HepG2 (cell line): ENCODE measurements around the gene HEPACAM. TPM values are rescaled to one million over a fixed set of nuclear protein-coding genes. Genes with fewer than 3 reads are reported as not detected.

Source experiments
- ARID2 ChIP-seq: sonication (generic); formaldehyde crosslinking; IDR thresholded peaks from 2 replicates; pipeline ENCODE4 v1.8.1; 2022; ENCODE audit warnings: mild to moderate bottlenecking, missing genetic modification reagents, borderline replicate concordance
- ELF1 ChIP-seq: sonication (generic); formaldehyde crosslinking; IDR thresholded peaks from 2 replicates; pipeline ENCODE4 v1.4.0; 2020; ENCODE audit warnings: missing genetic modification reagents
- EZH2 ChIP-seq: conservative IDR thresholded peaks from 2 replicates; pipeline ENCODE4 v1.6.1; 2012; ENCODE audit warnings: mild to moderate bottlenecking, low read depth, low read length, moderate library complexity
- FOSL2 ChIP-seq: sonication (generic); formaldehyde crosslinking; IDR thresholded peaks from 2 replicates; pipeline ENCODE4 v1.4.0; 2020; ENCODE audit warnings: missing genetic modification reagents
- HOXA7 ChIP-seq: sonication (generic); formaldehyde crosslinking; IDR thresholded peaks from 2 replicates; pipeline ENCODE4 v1.8.1; 2022; ENCODE audit warnings: mild to moderate bottlenecking, missing genetic modification reagents, moderate library complexity
- SMARCE1 ChIP-seq: fragments of 450-650 bp; IDR thresholded peaks from 2 replicates; pipeline ENCODE4 v1.6.1; 2017; ENCODE audit warnings: borderline replicate concordance
- ZFP62 ChIP-seq: sonication (generic); formaldehyde crosslinking; IDR thresholded peaks from 2 replicates; pipeline ENCODE4 v1.4.0; 2020; ENCODE audit warnings: missing genetic modification reagents
- ZFP82 ChIP-seq: sonication (generic); formaldehyde crosslinking; IDR thresholded peaks from 2 replicates; pipeline ENCODE4 v1.5.1; 2020; ENCODE audit warnings: mild to moderate bottlenecking, missing genetic modification reagents, borderline replicate concordance
- ZNF326 ChIP-seq: sonication (generic); formaldehyde crosslinking; IDR thresholded peaks from 2 replicates; pipeline ENCODE4 v1.4.0; 2020; ENCODE audit warnings: missing genetic modification reagents, borderline replicate concordance
- ZNF550 ChIP-seq: sonication (generic); formaldehyde crosslinking; IDR thresholded peaks from 2 replicates; pipeline ENCODE4 v1.4.0; 2020; ENCODE audit warnings: mild to moderate bottlenecking, missing genetic modification reagents, borderline replicate concordance
- ZNF709 ChIP-seq: sonication (generic); formaldehyde crosslinking; IDR thresholded peaks from 2 replicates; pipeline ENCODE4 v1.5.0; 2020; ENCODE audit warnings: mild to moderate bottlenecking, missing genetic modification reagents
- ZNF776 ChIP-seq: sonication (generic); formaldehyde crosslinking; IDR thresholded peaks from 2 replicates; pipeline ENCODE4 v1.4.0; 2020; ENCODE audit warnings: mild to moderate bottlenecking, missing genetic modification reagents
- polyA plus RNA-seq, 8 experiments: library from polyadenylated mRNA; depleted of rRNA in 3 of 8; stranded (reverse) in 7 of 8; unstranded in 1 of 8; fragments of >200 nt; fragmentation: Illumina TruSeq in 4 of 8; extraction: Trizol in 4 of 8; gene quantifications; 2 replicates each; pipeline versions ENCODE4 v1.2.1 to v1.2.3, GENCODE V29; 2011 to 2016; ENCODE audit warnings: low read depth in 4 of 8, missing spikeins in 1 of 8, mixed read lengths in 1 of 8; ENCODE audit not compliant: insufficient read depth in 1 of 8
- total RNA-seq, 5 experiments: library from RNA; depleted of rRNA; stranded (reverse); fragments of >200 nt; fragmentation: Illumina TruSeq; extraction: Trizol; gene quantifications; 2 replicates each; pipeline ENCODE4 v1.2.3, GENCODE V29; 2016; ENCODE audit warnings: low read depth in 1 of 5
- TF ChIP-seq, protein P1 (sequence below), 2 experiments: sonication (generic) in 1 of 2; formaldehyde crosslinking in 1 of 2; IDR thresholded peaks; 2 replicates each; pipeline versions ENCODE4 v1.5.1 to v1.6.1; 2011 to 2020; ENCODE audit warnings: borderline replicate concordance in 1 of 2, low read depth in 1 of 2, low read length in 1 of 2, mild to moderate bottlenecking in 1 of 2, missing genetic modification reagents in 1 of 2, moderate library complexity in 1 of 2
- TF ChIP-seq, protein P2 (sequence below): sonication (generic); formaldehyde crosslinking; IDR thresholded peaks from 2 replicates; pipeline ENCODE4 v1.8.1; 2023; ENCODE audit warnings: mild to moderate bottlenecking, missing genetic modification reagents, borderline replicate concordance
- TF ChIP-seq, protein P3 (sequence below): sonication (generic); formaldehyde crosslinking; IDR thresholded peaks from 2 replicates; pipeline ENCODE4 v1.4.0; 2020; ENCODE audit warnings: mild to moderate bottlenecking, missing genetic modification reagents
- TF ChIP-seq, protein P4 (sequence below): sonication (generic); formaldehyde crosslinking; IDR thresholded peaks from 2 replicates; pipeline ENCODE4 v1.8.0; 2022; ENCODE audit warnings: mild to moderate bottlenecking, missing genetic modification reagents, borderline replicate concordance

Gene HEPACAM
- total and polyA plus RNA-seq, 2 of the 13 experiments (the other 11 are each of a cell fraction or from before 2014, with no cell fraction given) = 66.9 to 121 TPM

DNA sequence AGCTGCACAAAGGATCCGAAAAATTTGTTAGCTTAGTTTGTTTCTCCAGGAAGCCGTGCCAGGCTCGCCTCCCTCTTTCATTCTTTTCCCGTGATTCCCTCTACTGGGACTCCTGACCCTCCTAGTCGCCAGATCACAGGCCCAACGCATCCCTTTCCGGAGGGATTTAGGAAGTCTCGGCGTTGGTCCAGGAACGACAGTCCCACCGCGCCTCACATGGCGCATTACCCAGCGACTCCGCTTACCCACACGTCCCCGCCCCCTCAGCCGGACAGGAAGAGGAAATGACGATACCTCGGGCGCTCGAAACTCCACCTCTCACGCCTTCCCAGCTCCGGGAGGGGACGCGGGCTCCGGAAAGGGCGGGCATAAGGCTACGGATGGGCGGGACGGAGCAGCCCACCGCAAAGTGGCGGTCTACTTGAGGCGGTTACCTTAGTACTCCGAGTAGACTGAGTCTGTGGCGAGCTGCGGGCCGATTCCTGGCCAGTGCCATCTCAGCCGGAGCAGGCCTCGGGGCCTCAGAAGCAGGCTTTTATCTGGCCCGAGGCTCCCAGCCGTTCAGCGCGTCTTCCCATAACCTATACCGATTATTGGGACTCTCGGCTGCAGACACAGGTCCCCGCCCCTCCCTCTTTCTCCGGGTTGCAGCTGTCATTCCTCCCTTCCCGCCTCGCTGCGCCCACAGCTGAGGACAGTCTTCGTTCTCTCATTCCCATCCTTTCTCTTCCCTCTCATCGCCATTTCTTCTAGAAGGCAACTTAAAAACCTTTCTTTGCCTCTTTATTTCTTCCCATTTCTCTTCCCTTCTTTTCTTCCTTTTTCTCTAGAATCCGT, 18.1 kb upstream of the HEPACAM start, which contains the start of gene CCDC15 (continued):
- no peak for TF ChIP-seq ZNF326 (CRISPR knock-in tag)
- TF ChIP-seq ZNF709 = no peak; the same call in 1 of the 2 replicates
- TF ChIP-seq ZNF776 = no peak
- TF ChIP-seq ZNF550 (CRISPR knock-in tag) = no peak
- no peak for TF ChIP-seq HOXA7
- TF ChIP-seq, protein P1, sequence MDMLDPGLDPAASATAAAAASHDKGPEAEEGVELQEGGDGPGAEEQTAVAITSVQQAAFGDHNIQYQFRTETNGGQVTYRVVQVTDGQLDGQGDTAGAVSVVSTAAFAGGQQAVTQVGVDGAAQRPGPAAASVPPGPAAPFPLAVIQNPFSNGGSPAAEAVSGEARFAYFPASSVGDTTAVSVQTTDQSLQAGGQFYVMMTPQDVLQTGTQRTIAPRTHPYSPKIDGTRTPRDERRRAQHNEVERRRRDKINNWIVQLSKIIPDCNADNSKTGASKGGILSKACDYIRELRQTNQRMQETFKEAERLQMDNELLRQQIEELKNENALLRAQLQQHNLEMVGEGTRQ (IDR thresholded peaks at IDR 0.05; ENCODE audit: low read depth, low read length) = no peak
- TF ChIP-seq, protein P1 (CRISPR knock-in tag; IDR thresholded peaks at IDR 0.05; ENCODE audit: borderline replicate concordance) = peak; percentile 24; the same call in 1 of the 2 replicates
- peak; percentile 90 for TF ChIP-seq ELF1 (CRISPR knock-in tag)
- TF ChIP-seq, protein P2, sequence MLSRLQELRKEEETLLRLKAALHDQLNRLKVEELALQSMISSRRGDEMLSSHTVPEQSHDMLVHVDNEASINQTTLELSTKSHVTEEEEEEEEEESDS (CRISPR knock-in tag) = no peak
- TF ChIP-seq, protein P3, sequence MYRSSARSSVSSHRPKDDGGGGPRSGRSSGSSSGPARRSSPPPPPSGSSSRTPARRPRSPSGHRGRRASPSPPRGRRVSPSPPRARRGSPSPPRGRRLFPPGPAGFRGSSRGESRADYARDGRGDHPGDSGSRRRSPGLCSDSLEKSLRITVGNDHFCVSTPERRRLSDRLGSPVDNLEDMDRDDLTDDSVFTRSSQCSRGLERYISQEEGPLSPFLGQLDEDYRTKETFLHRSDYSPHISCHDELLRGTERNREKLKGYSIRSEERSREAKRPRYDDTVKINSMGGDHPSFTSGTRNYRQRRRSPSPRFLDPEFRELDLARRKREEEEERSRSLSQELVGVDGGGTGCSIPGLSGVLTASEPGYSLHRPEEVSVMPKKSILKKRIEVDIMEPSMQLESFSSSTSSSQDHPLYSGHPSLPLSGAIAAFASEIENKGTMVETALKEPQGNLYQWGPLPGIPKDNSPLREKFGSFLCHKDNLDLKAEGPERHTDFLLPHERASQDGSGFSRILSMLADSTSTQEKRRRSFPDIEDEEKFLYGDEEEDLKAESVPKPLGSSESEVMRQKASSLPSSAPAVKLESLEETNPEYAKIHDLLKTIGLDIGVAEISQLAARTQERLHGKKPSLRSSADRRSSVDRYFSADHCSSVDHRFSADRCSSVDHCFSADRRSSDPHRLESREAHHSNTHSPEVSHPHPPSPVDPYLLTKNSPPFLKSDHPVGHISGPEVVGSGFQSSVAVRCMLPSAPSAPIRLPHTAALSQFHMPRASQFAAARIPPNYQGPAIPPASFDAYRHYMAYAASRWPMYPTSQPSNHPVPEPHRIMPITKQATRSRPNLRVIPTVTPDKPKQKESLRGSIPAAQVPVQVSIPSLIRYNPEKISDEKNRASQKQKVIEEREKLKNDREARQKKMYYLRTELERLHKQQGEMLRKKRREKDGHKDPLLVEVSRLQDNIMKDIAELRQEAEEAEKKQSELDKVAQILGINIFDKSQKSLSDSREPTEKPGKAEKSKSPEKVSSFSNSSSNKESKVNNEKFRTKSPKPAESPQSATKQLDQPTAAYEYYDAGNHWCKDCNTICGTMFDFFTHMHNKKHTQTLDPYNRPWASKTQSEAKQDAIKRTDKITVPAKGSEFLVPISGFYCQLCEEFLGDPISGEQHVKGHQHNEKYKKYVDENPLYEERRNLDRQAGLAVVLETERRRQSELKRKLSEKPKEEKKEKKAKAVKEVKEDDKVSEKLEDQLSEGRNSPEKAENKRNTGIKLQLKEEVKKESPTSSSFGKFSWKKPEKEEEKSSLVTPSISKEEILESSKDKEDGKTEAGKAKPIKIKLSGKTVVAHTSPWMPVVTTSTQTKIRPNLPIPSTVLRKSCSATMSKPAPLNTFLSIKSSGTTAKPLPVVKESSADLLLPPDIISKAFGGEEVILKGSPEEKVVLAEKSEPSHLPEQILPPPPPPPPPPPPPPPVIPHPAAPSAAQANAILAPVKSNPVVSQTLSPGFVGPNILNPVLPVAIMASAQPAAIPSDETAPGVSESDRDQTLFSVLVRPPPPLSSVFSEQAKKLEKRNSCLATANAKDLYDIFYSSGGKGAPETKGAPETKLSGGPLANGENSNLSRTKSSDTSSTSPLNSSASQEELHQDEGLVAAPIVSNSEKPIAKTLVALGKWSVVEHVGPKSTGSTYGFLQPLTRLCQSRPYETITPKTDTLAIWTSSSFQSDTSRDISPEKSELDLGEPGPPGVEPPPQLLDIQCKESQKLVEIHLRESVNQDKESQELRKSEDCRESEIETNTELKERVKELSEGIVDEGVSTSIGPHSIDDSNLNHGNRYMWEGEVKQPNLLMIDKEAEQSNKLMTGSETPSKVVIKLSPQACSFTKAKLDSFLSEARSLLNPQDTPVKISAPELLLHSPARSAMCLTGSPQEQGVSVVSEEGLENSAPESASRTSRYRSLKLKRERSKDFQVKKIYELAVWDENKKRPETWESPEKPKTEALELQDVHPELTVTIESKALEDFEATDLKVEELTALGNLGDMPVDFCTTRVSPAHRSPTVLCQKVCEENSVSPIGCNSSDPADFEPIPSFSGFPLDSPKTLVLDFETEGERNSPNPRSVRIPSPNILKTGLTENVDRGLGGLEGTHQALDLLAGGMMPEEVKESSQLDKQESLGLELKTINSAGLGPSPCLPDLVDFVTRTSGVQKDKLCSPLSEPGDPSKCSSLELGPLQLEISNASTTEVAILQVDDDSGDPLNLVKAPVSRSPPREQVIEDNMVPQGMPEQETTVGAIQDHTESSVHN (CRISPR knock-in tag) = no peak
- TF ChIP-seq, protein P4, sequence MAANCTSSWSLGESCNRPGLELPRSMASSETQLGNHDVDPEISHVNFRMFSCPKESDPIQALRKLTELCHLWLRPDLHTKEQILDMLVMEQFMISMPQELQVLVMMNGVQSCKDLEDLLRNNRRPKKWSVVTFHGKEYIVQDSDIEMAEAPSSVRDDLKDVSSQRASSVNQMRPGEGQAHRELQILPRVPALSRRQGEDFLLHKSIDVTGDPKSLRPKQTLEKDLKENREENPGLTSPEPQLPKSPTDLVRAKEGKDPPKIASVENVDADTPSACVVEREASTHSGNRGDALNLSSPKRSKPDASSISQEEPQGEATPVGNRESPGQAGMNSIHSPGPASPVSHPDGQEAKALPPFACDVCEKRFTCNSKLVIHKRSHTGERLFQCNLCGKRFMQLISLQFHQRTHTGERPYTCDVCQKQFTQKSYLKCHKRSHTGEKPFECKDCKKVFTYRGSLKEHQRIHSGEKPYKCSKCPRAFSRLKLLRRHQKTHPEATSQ (CRISPR knock-in tag) = no peak; the same call in 1 of the 2 replicates
- no peak for TF ChIP-seq ZFP62 (CRISPR knock-in tag)
- TF ChIP-seq ZFP82 (CRISPR knock-in tag) = peak; percentile 51; the same call in 1 of the 2 replicates
- no peak for TF ChIP-seq EZH2
- no peak; the same call in 1 of the 2 replicates for TF ChIP-seq ARID2 (CRISPR knock-in tag)
- peak; percentile 39 for TF ChIP-seq FOSL2 (CRISPR knock-in tag)
- no peak for TF ChIP-seq SMARCE1
